ENCODE measurements around the gene NR1H2.
A peak's percentile ranks its signal among the peaks of the same experiment; 100 is the strongest.

NR1H2 gene

DNA sequence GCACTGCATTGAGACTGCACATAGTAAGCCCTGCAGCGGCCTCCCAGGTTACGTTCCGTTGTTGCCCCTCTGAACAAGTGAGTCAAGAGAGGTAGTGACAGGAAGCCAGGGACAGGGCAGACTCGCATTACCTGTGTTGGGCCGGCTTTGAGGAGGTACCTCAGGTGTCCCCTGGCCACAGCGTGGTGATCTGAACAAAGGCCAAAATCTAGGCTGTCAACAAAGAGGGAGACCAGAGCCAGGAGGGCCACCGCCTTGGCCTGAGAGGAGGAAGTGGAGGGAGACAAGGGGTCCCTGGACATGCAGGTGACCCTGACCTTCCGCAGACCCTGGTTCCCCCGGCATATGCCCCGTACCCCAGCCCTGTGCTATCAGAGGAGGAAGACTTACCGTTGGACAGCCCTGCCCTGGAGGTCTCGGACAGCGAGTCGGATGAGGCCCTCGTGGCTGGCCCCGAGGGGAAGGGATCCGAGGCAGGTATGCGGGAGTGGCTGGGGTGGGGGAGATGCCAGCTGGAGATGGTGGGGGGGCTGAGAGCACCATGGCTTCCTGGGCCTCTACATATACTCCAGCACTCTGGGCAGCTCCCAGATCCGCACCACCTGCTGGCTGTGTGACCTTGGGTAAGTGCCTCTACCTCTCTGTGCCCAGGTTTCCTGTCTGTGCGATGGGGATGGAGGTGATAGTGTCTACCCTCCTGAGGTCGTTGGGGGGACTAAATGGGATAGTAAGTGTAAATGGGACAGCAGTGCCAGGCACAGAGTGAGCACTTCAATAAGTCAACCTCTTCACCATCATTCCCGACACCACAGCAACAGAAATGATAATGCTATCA is 47.2 kb downstream of the NR1H2 start:
- H3K9me3 ChIP-seq (replicated peaks in 1 of 2; ENCODE audit: control insufficient read depth in 2 of 2, insufficient read depth in 1 of 2, low read depth in 1 of 2, low read length in 2 of 2) = peaks cover 0 to 2% of the 10 kb centered on the region in 2 donors
- no peaks in the 10 kb centered on the region for H3K36me3 ChIP-seq (replicated peaks in 1 of 2; ENCODE audit: control insufficient read depth in 2 of 2, insufficient read depth in 2 of 2, low read length in 2 of 2)
- H3K4me3 ChIP-seq (ENCODE audit: low read length in 2 of 2) = no peak overlapping the region
- H3K18ac ChIP-seq (ENCODE audit: low read length) = peak overlapping the region; percentile 44
- no peak overlapping the region for H3K4me2 ChIP-seq (ENCODE audit: insufficient read depth, low read length, poor library complexity, severe bottlenecking)
- H3K9ac ChIP-seq (ENCODE audit: low read depth, low read length, poor library complexity) = no peak overlapping the region
- H4K8ac ChIP-seq (ENCODE audit: low read depth, low read length) = peak overlapping the region; percentile 43
- H2BK12ac ChIP-seq (ENCODE audit: low read length) = no peak overlapping the region
- H3K4ac ChIP-seq (ENCODE audit: low read length) = no peak overlapping the region
- no CpG with 5 or more reads among the region's 22 CpGs for WGBS, 2 donors (ENCODE audit: extremely low coverage in 2 of 2, insufficient read length in 2 of 2, insufficient replicate concordance in 1 of 2)
- H2BK5ac ChIP-seq (ENCODE audit: low read length) = no peak overlapping the region
- no peak overlapping the region for H3K23ac ChIP-seq (ENCODE audit: low read depth, low read length, poor library complexity)
- no peak overlapping the region for H3K27ac ChIP-seq (replicated peaks; ENCODE audit: low read length)
- H2AFZ ChIP-seq (ENCODE audit: low read length) = no peak overlapping the region
- H2BK120ac ChIP-seq (ENCODE audit: low read depth, low read length) = no peak overlapping the region
- peak overlapping the region; percentile 83 for H2AK5ac ChIP-seq (ENCODE audit: low read depth, low read length)
- DNase-seq (ENCODE audit: low spot score) = no peak
- H4K91ac ChIP-seq (ENCODE audit: low read depth, low read length, poor library complexity) = no peak overlapping the region
- H2BK15ac ChIP-seq (ENCODE audit: low read length) = peak overlapping the region; percentile 71
- no peak overlapping the region for H3K14ac ChIP-seq (ENCODE audit: low read length)
- H3K27me3 ChIP-seq (ENCODE audit: control insufficient read depth in 3 of 3, insufficient read depth in 3 of 3, low read depth in 1 of 3, low read length in 3 of 3) = peaks cover 5 to 26% (median 10%) of the 10 kb centered on the region in 3 experiments
- no peaks in the 10 kb centered on the region for H3K79me1 ChIP-seq (ENCODE audit: low read depth, low read length)
- H3K4me1 ChIP-seq (ENCODE audit: control insufficient read depth in 2 of 2, insufficient read depth in 1 of 2, low read depth in 1 of 2, low read length in 2 of 2) = peaks cover 5 to 7% of the 10 kb centered on the region in 2 donors

DNA sequence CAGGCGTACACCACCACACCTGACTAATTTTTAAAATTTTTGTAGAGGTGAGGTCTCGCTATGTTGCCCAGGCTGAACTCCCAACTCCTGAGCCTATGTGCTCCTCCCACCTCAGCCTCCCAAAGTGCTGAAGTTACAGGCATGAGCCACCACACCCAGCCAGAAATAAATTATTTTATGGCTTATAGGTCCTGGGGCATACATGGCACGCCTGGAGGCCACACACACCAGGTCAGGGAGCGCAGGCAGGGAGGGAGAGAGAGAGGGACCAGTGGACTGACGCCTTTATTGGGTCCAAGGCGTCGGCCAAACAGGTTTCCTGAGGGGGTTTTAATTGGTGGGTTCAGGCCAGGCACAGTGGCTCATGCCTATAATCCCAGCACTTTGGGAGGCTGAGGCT is 49.3 kb downstream of the NR1H2 start:
- Histone ChIP-seq H2BK120ac (ENCODE audit: low read depth, low read length) (no peak overlapping the region), H4K91ac (ENCODE audit: low read depth, low read length, poor library complexity) (no peak overlapping the region), H3K4me1 (ENCODE audit: control insufficient read depth in 2 of 2, insufficient read depth in 1 of 2, low read depth in 1 of 2, low read length in 2 of 2) (peaks cover 0 to 2% of the 10 kb centered on the region in 2 donors), H4K8ac (ENCODE audit: low read depth, low read length) (no peak overlapping the region), H2BK15ac (ENCODE audit: low read length) (no peak overlapping the region), H3K14ac (ENCODE audit: low read length) (no peak overlapping the region), H2BK5ac (ENCODE audit: low read length) (no peak overlapping the region), H3K27ac (replicated peaks; ENCODE audit: low read length) (no peak overlapping the region), H3K9me3 (replicated peaks in 1 of 2; ENCODE audit: control insufficient read depth in 2 of 2, insufficient read depth in 1 of 2, low read depth in 1 of 2, low read length in 2 of 2) (peaks cover 0 to 2% of the 10 kb centered on the region in 2 donors), H3K18ac (ENCODE audit: low read length) (no peak overlapping the region), H2BK12ac (ENCODE audit: low read length) (no peak overlapping the region), H2AFZ (ENCODE audit: low read length) (no peak overlapping the region), H3K27me3 (ENCODE audit: control insufficient read depth in 3 of 3, insufficient read depth in 3 of 3, low read depth in 1 of 3, low read length in 3 of 3) (peaks cover 0 to 22% (median 17%) of the 10 kb centered on the region in 3 experiments), H3K4ac (ENCODE audit: low read length) (no peak overlapping the region), H2AK5ac (ENCODE audit: low read depth, low read length) (no peak overlapping the region), H3K4me3 (ENCODE audit: low read length in 2 of 2) (no peak overlapping the region), H3K79me1 (ENCODE audit: low read depth, low read length) (no peaks in the 10 kb centered on the region), H3K36me3 (replicated peaks in 1 of 2; ENCODE audit: control insufficient read depth in 2 of 2, insufficient read depth in 2 of 2, low read length in 2 of 2) (no peaks in the 10 kb centered on the region), H3K9ac (ENCODE audit: low read depth, low read length, poor library complexity) (no peak overlapping the region), H3K23ac (ENCODE audit: low read depth, low read length, poor library complexity) (no peak overlapping the region), H3K4me2 (ENCODE audit: insufficient read depth, low read length, poor library complexity, severe bottlenecking) (no peak overlapping the region)
- no peak for DNase-seq (ENCODE audit: low spot score)
- WGBS, 2 donors (ENCODE audit: extremely low coverage in 2 of 2, insufficient read length in 2 of 2, insufficient replicate concordance in 1 of 2) = no CpG with 5 or more reads among the region's 7 CpGs

DNA sequence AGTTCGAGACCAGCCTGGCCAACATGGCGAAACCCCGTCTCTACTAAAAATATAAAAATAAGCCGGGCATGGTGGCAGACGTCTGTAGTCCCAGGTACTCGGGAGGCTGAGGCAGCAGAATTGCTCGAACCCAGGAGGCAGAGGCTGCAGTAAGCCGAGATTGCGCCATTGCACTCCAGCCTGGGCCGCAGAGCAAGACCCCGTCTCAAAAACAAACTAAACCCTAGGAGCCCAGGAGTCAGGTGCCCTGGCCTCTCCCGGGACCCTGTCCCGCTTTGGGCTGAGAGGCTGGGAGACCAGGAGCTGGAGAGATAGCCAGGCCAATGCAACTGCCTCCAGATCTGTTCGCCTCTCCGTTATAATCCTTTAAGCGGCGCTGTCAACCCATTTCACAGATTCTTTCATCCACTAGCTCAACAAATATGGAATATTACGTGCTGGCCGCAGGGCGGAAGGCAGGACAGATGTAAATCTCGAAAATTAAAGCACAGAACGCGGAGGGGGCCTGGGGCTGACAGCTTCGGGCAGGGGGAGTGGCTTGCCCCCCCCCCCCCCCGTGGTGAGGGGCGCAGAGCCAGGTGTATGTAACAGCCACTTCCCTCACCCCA is 51.2 kb downstream of the NR1H2 start:
- H3K4me1 ChIP-seq (ENCODE audit: control insufficient read depth in 2 of 2, insufficient read depth in 1 of 2, low read depth in 1 of 2, low read length in 2 of 2) = peaks cover 7 to 9% of the 10 kb centered on the region in 2 donors
- no peak overlapping the region for H3K27ac ChIP-seq (replicated peaks; ENCODE audit: low read length)
- no peak overlapping the region for H2AK5ac ChIP-seq (ENCODE audit: low read depth, low read length)
- no peak for DNase-seq (ENCODE audit: low spot score)
- H3K9ac ChIP-seq (ENCODE audit: low read depth, low read length, poor library complexity) = no peak overlapping the region
- H3K18ac ChIP-seq (ENCODE audit: low read length) = peak overlapping the region; percentile 80
- H3K4me2 ChIP-seq (ENCODE audit: insufficient read depth, low read length, poor library complexity, severe bottlenecking) = no peak overlapping the region
- H4K91ac ChIP-seq (ENCODE audit: low read depth, low read length, poor library complexity) = no peak overlapping the region
- no peak overlapping the region for H2BK120ac ChIP-seq (ENCODE audit: low read depth, low read length)
- WGBS, 2 donors (ENCODE audit: extremely low coverage in 2 of 2, insufficient read length in 2 of 2, insufficient replicate concordance in 1 of 2) = no CpG with 5 or more reads among the region's 26 CpGs
- no peaks in the 10 kb centered on the region for H3K36me3 ChIP-seq (replicated peaks in 1 of 2; ENCODE audit: control insufficient read depth in 2 of 2, insufficient read depth in 2 of 2, low read length in 2 of 2)
- H3K4ac ChIP-seq (ENCODE audit: low read length) = no peak overlapping the region
- peaks cover 0 to 25% (median 24%) of the 10 kb centered on the region in 3 experiments for H3K27me3 ChIP-seq (ENCODE audit: control insufficient read depth in 3 of 3, insufficient read depth in 3 of 3, low read depth in 1 of 3, low read length in 3 of 3)
- H3K14ac ChIP-seq (ENCODE audit: low read length) = no peak overlapping the region
- H3K79me1 ChIP-seq (ENCODE audit: low read depth, low read length) = no peaks in the 10 kb centered on the region
- peaks cover 0 to 2% of the 10 kb centered on the region in 2 donors for H3K9me3 ChIP-seq (replicated peaks in 1 of 2; ENCODE audit: control insufficient read depth in 2 of 2, insufficient read depth in 1 of 2, low read depth in 1 of 2, low read length in 2 of 2)
- no peak overlapping the region for H4K8ac ChIP-seq (ENCODE audit: low read depth, low read length)
- no peak overlapping the region for H2BK12ac ChIP-seq (ENCODE audit: low read length)
- H2BK15ac ChIP-seq (ENCODE audit: low read length) = no peak overlapping the region
- peak overlapping the region; percentile 13 for H2BK5ac ChIP-seq (ENCODE audit: low read length)
- no peak overlapping the region for H3K4me3 ChIP-seq (ENCODE audit: low read length in 2 of 2)
- peak overlapping the region; percentile 88 for H2AFZ ChIP-seq (ENCODE audit: low read length)
- H3K23ac ChIP-seq (ENCODE audit: low read depth, low read length, poor library complexity) = peak overlapping the region; percentile 80

DNA sequence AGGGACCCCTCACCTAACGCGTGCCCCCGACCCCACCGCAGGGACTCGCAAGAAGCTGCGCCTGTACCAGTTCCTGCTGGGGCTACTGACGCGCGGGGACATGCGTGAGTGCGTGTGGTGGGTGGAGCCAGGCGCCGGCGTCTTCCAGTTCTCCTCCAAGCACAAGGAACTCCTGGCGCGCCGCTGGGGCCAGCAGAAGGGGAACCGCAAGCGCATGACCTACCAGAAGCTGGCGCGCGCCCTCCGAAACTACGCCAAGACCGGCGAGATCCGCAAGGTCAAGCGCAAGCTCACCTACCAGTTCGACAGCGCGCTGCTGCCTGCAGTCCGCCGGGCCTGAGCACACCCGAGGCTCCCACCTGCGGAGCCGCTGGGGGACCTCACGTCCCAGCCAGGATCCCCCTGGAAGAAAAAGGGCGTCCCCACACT is 51.8 kb downstream of the NR1H2 start:
- no peak overlapping the region for H4K8ac ChIP-seq (ENCODE audit: low read depth, low read length)
- WGBS, 2 donors (ENCODE audit: extremely low coverage in 2 of 2, insufficient read length in 2 of 2, insufficient replicate concordance in 1 of 2) = no CpG with 5 or more reads among the region's 38 CpGs
- H3K27ac ChIP-seq (replicated peaks; ENCODE audit: low read length) = no peak overlapping the region
- H3K14ac ChIP-seq (ENCODE audit: low read length) = peak overlapping the region; percentile 38
- no peaks in the 10 kb centered on the region for H3K36me3 ChIP-seq (replicated peaks in 1 of 2; ENCODE audit: control insufficient read depth in 2 of 2, insufficient read depth in 2 of 2, low read length in 2 of 2)
- H3K4me2 ChIP-seq (ENCODE audit: insufficient read depth, low read length, poor library complexity, severe bottlenecking) = peak overlapping the region; percentile 33
- no peak overlapping the region for H2AK5ac ChIP-seq (ENCODE audit: low read depth, low read length)
- peaks cover 13 to 15% of the 10 kb centered on the region in 2 donors for H3K4me1 ChIP-seq (ENCODE audit: control insufficient read depth in 2 of 2, insufficient read depth in 1 of 2, low read depth in 1 of 2, low read length in 2 of 2)
- no peak overlapping the region for H4K91ac ChIP-seq (ENCODE audit: low read depth, low read length, poor library complexity)
- H2BK120ac ChIP-seq (ENCODE audit: low read depth, low read length) = no peak overlapping the region
- peak overlapping the region; percentile 60 for H3K9ac ChIP-seq (ENCODE audit: low read depth, low read length, poor library complexity)
- peak overlapping the region; percentile 13 for H2BK5ac ChIP-seq (ENCODE audit: low read length)
- peak overlapping the region; percentile 94 for H2BK15ac ChIP-seq (ENCODE audit: low read length)
- peaks cover 0 to 30% (median 28%) of the 10 kb centered on the region in 3 experiments for H3K27me3 ChIP-seq (ENCODE audit: control insufficient read depth in 3 of 3, insufficient read depth in 3 of 3, low read depth in 1 of 3, low read length in 3 of 3)
- H3K9me3 ChIP-seq (replicated peaks in 1 of 2; ENCODE audit: control insufficient read depth in 2 of 2, insufficient read depth in 1 of 2, low read depth in 1 of 2, low read length in 2 of 2) = peaks cover 0 to 2% of the 10 kb centered on the region in 2 donors
- peak overlapping the region; percentile 80 for H3K23ac ChIP-seq (ENCODE audit: low read depth, low read length, poor library complexity)
- no peaks in the 10 kb centered on the region for H3K79me1 ChIP-seq (ENCODE audit: low read depth, low read length)
- H3K4ac ChIP-seq (ENCODE audit: low read length) = no peak overlapping the region
- peak overlapping the region; percentile 80 for H3K18ac ChIP-seq (ENCODE audit: low read length)
- no peak for DNase-seq (ENCODE audit: low spot score)
- no peak overlapping the region for H2BK12ac ChIP-seq (ENCODE audit: low read length)
- H3K4me3 ChIP-seq (ENCODE audit: low read length in 2 of 2) = peak overlapping the region in 1 of 2 donors; percentile 53
- peak overlapping the region; percentile 88 for H2AFZ ChIP-seq (ENCODE audit: low read length)
